Suprapubic skin (tissue), 4 donors: Measurements from ENCODE around the gene CXCL14. TPM values are rescaled to one million over a fixed set of nuclear protein-coding genes. Genes with fewer than 3 reads are reported as not detected.
A peak's percentile ranks its signal among the peaks of the same experiment; 100 is the strongest.

ENCODE experiments used
- DNase-seq, 2 donors: peaks; one replicate each; pipeline ENCODE4 v3.0.0-alpha.2; 2019; ENCODE audit warnings: low spot score in 2 of 2
- H3K27ac ChIP-seq: fragments of 200-600 bp; sonication (generic); one replicate; pipeline ENCODE4 v1.5.1; 2019
- H3K27me3 ChIP-seq: fragments of 200-600 bp; sonication (generic); one replicate; pipeline ENCODE4 v1.5.1; 2019
- H3K36me3 ChIP-seq: fragments of 200-600 bp; sonication (generic); one replicate; pipeline ENCODE4 v1.5.1; 2019
- H3K4me1 ChIP-seq: fragments of 200-600 bp; sonication (generic); one replicate; pipeline ENCODE4 v1.5.1; 2019
- H3K4me3 ChIP-seq: fragments of 200-600 bp; sonication (generic); one replicate; pipeline ENCODE4 v1.5.1; 2019; ENCODE audit warnings: mild to moderate bottlenecking
- H3K9me3 ChIP-seq: fragments of 200-600 bp; sonication (generic); one replicate; pipeline ENCODE4 v1.5.1; 2019
- EP300 ChIP-seq: sonication (generic); formaldehyde crosslinking; IDR thresholded peaks from one replicate; pipeline ENCODE4 v1.6.1; 2017; ENCODE audit warnings: antibody characterized with exemption
- POLR2A ChIP-seq, 2 donors: fragments of 450-650 bp; IDR thresholded peaks; one replicate each; pipeline ENCODE4 v1.6.1; 2017; ENCODE audit warnings: antibody characterized with exemption in 2 of 2, mild to moderate bottlenecking in 2 of 2, moderate library complexity in 2 of 2
- POLR2AphosphoS5 ChIP-seq, 3 donors: sonication (generic); formaldehyde crosslinking; IDR thresholded peaks; one replicate each; pipeline ENCODE4 v1.6.1; 2017; ENCODE audit warnings: antibody characterized with exemption in 3 of 3
- WGBS: methylation state at CpG from one replicate; pipeline ENCODE4 v1.1.5; 2018; 5-methylcytosine and 5-hydroxymethylcytosine counted together
- total RNA-seq, 4 donors: library from RNA; depleted of rRNA; stranded (reverse); fragments of >200 nt; gene quantifications; one replicate each; pipeline ENCODE4 v1.1.0, GENCODE V29; 2016
- TF ChIP-seq, protein P1 (sequence below), 2 donors: fragments of 200-600 bp in 1 of 2; fragments of 450-650 bp in 1 of 2; sonication (generic) in 1 of 2; IDR thresholded peaks; one replicate each; pipeline ENCODE4 v1.5.1; 2016 to 2019; ENCODE audit warnings: antibody characterized with exemption in 2 of 2, mild to moderate bottlenecking in 1 of 2, moderate library complexity in 1 of 2

Gene CXCL14
- total RNA-seq = 100 to 1,000 TPM; 247 to 781 (median 334) TPM

GRCh38 chr5:135578685-135579341 lies at the start of gene CXCL14:
TSS of gene CXCL14 (minus strand) at chr5:135578991. CDS start at chr5:135578778, 213 bp downstream.
- peak in 1 of 2 donors; percentile 58 for TF ChIP-seq POLR2A (IDR thresholded peaks at IDR 0.05)
- no peak for TF ChIP-seq EP300
- TF ChIP-seq, protein P1, sequence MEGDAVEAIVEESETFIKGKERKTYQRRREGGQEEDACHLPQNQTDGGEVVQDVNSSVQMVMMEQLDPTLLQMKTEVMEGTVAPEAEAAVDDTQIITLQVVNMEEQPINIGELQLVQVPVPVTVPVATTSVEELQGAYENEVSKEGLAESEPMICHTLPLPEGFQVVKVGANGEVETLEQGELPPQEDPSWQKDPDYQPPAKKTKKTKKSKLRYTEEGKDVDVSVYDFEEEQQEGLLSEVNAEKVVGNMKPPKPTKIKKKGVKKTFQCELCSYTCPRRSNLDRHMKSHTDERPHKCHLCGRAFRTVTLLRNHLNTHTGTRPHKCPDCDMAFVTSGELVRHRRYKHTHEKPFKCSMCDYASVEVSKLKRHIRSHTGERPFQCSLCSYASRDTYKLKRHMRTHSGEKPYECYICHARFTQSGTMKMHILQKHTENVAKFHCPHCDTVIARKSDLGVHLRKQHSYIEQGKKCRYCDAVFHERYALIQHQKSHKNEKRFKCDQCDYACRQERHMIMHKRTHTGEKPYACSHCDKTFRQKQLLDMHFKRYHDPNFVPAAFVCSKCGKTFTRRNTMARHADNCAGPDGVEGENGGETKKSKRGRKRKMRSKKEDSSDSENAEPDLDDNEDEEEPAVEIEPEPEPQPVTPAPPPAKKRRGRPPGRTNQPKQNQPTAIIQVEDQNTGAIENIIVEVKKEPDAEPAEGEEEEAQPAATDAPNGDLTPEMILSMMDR (IDR thresholded peaks at IDR 0.05) = no peak
- TF ChIP-seq POLR2AphosphoS5 (IDR thresholded peaks at IDR 0.05) = peak in 2 of 3 donors; percentile 37 to 71
- 1% methylated on average over 13 of the region's 68 CpGs for WGBS

DNA sequence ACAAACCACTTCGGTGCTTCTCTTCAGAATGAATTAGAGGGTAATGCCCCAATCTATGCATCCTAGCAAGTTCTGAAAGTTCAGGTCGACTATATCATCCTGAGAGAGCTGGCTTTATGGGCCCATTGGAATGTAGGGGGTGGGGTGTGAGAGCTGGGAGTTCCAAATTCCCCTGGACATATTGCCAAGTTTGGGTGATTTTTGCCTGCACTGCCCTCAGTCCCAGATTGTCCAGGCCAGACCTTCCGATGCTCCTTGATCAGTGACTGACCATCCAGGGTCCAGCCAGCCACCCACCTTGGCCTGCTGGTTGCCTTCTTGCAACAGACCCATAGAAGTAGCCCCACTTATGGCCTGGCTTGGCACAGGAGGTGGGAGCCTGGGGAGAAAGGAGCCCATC lies 47.8 kb upstream of the CXCL14 start:
- Histone ChIP-seq H3K4me1 (no peaks in the 10 kb centered on the region), H3K27ac (no peak overlapping the region), H3K27me3 (no peaks in the 10 kb centered on the region), H3K9me3 (no peaks in the 10 kb centered on the region), H3K4me3 (no peak overlapping the region), H3K36me3 (no peaks in the 10 kb centered on the region)
- TF ChIP-seq POLR2A (IDR thresholded peaks at IDR 0.05) = no peak
- no peak for TF ChIP-seq POLR2AphosphoS5 (IDR thresholded peaks at IDR 0.05)
- no peak for TF ChIP-seq EP300
- TF ChIP-seq, protein P1 (IDR thresholded peaks at IDR 0.05) = no peak
- 49% methylated on average over 3 of the region's 3 CpGs for WGBS
- no peak for DNase-seq

More at GRCh38 chr5:135578685-135579341, at the start of gene CXCL14:
- Histone ChIP-seq H3K4me3 (peak within 1 kb of the TSS; percentile 67), H3K27ac (peak within 1 kb of the TSS; percentile 91), H3K36me3 (peaks cover 3% of the 10 kb centered on the region), H3K27me3 (peaks cover 32% of the 10 kb centered on the region), H3K9me3 (no peaks in the 10 kb centered on the region), H3K4me1 (peaks cover 59% of the 10 kb centered on the region)
- peak; percentile 90 for DNase-seq

DNA sequence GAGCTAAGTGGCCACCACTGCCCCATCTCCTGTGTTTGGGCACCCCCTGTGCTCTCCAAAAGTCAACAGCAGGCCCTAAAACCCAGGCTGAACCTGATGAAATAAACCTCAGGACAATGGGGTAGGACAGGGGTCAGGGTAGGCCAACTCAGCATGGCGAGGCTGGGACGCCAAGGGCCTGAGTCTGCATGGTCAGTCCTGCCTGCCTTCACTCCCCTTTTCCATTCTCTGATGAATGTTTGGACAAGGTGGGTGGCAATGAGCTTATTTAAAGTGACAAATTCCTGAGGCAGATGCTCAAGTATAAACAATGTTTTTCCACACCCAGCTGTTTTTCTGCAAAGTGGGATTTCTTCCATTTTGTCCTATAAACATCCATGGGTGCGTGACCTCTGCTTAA lies 47.2 kb upstream of the CXCL14 start:
- TF ChIP-seq, protein P1 (IDR thresholded peaks at IDR 0.05) = no peak
- TF ChIP-seq POLR2A (IDR thresholded peaks at IDR 0.05) (no peak), EP300 (no peak), POLR2AphosphoS5 (IDR thresholded peaks at IDR 0.05) (no peak)

GRCh38 chr5:135625486-135625885 lies 46.7 kb upstream of the CXCL14 start:
- H3K36me3 ChIP-seq = no peaks in the 10 kb centered on the region
- H3K27ac ChIP-seq = no peak overlapping the region
- H3K9me3 ChIP-seq = no peaks in the 10 kb centered on the region
- no peak overlapping the region for H3K4me3 ChIP-seq
- no peaks in the 10 kb centered on the region for H3K27me3 ChIP-seq
- TF ChIP-seq, protein P1 (IDR thresholded peaks at IDR 0.05) = no peak
- TF ChIP-seq POLR2A (IDR thresholded peaks at IDR 0.05) (no peak), POLR2AphosphoS5 (IDR thresholded peaks at IDR 0.05) (no peak), EP300 (no peak)
- no peak for DNase-seq
- no peaks in the 10 kb centered on the region for H3K4me1 ChIP-seq
- 83% methylated on average over 1 of the region's 1 CpG for WGBS

More for the DNA sequence above, 47.2 kb upstream of the CXCL14 start:
- no peaks in the 10 kb centered on the region for H3K4me1 ChIP-seq
- 88% methylated on average over 3 of the region's 3 CpGs for WGBS
- H3K27ac ChIP-seq = no peak overlapping the region
- H3K36me3 ChIP-seq = no peaks in the 10 kb centered on the region
- no peak for DNase-seq
- no peaks in the 10 kb centered on the region for H3K27me3 ChIP-seq
- H3K9me3 ChIP-seq = no peaks in the 10 kb centered on the region
- no peak overlapping the region for H3K4me3 ChIP-seq

GRCh38 chr5:135625061-135625460 lies 46.3 kb upstream of the CXCL14 start:
- no peak for DNase-seq
- WGBS = 97% methylated on average over 2 of the region's 2 CpGs
- Histone ChIP-seq H3K9me3 (no peaks in the 10 kb centered on the region), H3K4me1 (no peaks in the 10 kb centered on the region), H3K27me3 (no peaks in the 10 kb centered on the region), H3K27ac (no peak overlapping the region), H3K36me3 (no peaks in the 10 kb centered on the region), H3K4me3 (no peak overlapping the region)
- TF ChIP-seq POLR2A (IDR thresholded peaks at IDR 0.05) = no peak
- TF ChIP-seq POLR2AphosphoS5 (IDR thresholded peaks at IDR 0.05) = no peak
- TF ChIP-seq EP300 = no peak
- TF ChIP-seq, protein P1 (IDR thresholded peaks at IDR 0.05) = no peak
